ENCODE data around the gene HSBP1. TPM values are rescaled to one million over a fixed set of nuclear protein-coding genes. Genes with fewer than 3 reads are reported as not detected.

Gene HSBP1
- total RNA-seq (2014; rRNA removed; shearing (Covaris generic); ENCODE audit: low replicate concordance), result 32.8 and 110 TPM in 2 replicates

GRCh38 chr16:83807710-83808572 lies at the start of gene HSBP1:
Gene HSBP1, plus strand, starts transcription at chr16:83807978. Its CDS starts 99 bp downstream, at chr16:83808077.
- Histone ChIP-seq H3K9me3 (no peaks in the 10 kb centered on the region), H3K36me3 (peaks cover 17% of the 10 kb centered on the region), H3K4me3 (peak within 1 kb of the TSS; percentile 72), H3K27me3 (no peaks in the 10 kb centered on the region)
- peak; percentile 90 for DNase-seq

- no peaks in the 10 kb centered on the region for H3K27me3 ChIP-seq
- no peaks in the 10 kb centered on the region for H3K9me3 ChIP-seq
- no peaks in the 10 kb centered on the region for H3K36me3 ChIP-seq
- no peak for DNase-seq
- no peak overlapping the region for H3K4me3 ChIP-seq
Observed at GRCh38 chr16:83762141-83762991, 45.4 kb upstream of the HSBP1 start.

GRCh38 chr16:83762992-83763358 lies 44.8 kb upstream of the HSBP1 start:
- H3K4me3 ChIP-seq, result no peak overlapping the region
- H3K27me3 ChIP-seq, result no peaks in the 10 kb centered on the region
- DNase-seq, result no peak
- H3K9me3 ChIP-seq, result no peaks in the 10 kb centered on the region
- no peaks in the 10 kb centered on the region for H3K36me3 ChIP-seq

GRCh38 chr16:83768986-83769385 lies 38.8 kb upstream of the HSBP1 start:
- H3K36me3 ChIP-seq, result no peaks in the 10 kb centered on the region
- DNase-seq, result no peak
- no peaks in the 10 kb centered on the region for H3K27me3 ChIP-seq
- no peak overlapping the region for H3K4me3 ChIP-seq
- no peaks in the 10 kb centered on the region for H3K9me3 ChIP-seq

- no peak overlapping the region for H3K4me3 ChIP-seq
- no peak for DNase-seq
- no peaks in the 10 kb centered on the region for H3K27me3 ChIP-seq
- H3K9me3 ChIP-seq, result no peaks in the 10 kb centered on the region
- no peaks in the 10 kb centered on the region for H3K36me3 ChIP-seq
Observed at GRCh38 chr16:83769397-83770008, 38.3 kb upstream of the HSBP1 start.

GRCh38 chr16:83771306-83771942 lies 36.4 kb upstream of the HSBP1 start:
- DNase-seq, result no peak
- Histone ChIP-seq H3K27me3 (no peaks in the 10 kb centered on the region), H3K36me3 (no peaks in the 10 kb centered on the region), H3K9me3 (no peaks in the 10 kb centered on the region), H3K4me3 (no peak overlapping the region)

- H3K4me3 ChIP-seq, result no peak overlapping the region
- no peaks in the 10 kb centered on the region for H3K27me3 ChIP-seq
- H3K36me3 ChIP-seq, result no peaks in the 10 kb centered on the region
- no peaks in the 10 kb centered on the region for H3K9me3 ChIP-seq
- DNase-seq, result no peak
Observed at GRCh38 chr16:83772806-83773205, 35.0 kb upstream of the HSBP1 start.

GRCh38 chr16:83774066-83774465 lies 33.7 kb upstream of the HSBP1 start:
- H3K4me3 ChIP-seq, result no peak overlapping the region
- H3K36me3 ChIP-seq, result no peaks in the 10 kb centered on the region
- no peaks in the 10 kb centered on the region for H3K27me3 ChIP-seq
- H3K9me3 ChIP-seq, result no peaks in the 10 kb centered on the region
- no peak for DNase-seq

GRCh38 chr16:83776944-83777343 lies 30.8 kb upstream of the HSBP1 start:
- Histone ChIP-seq H3K27me3 (no peaks in the 10 kb centered on the region), H3K36me3 (no peaks in the 10 kb centered on the region), H3K4me3 (no peak overlapping the region), H3K9me3 (no peaks in the 10 kb centered on the region)
- DNase-seq, result no peak

- Histone ChIP-seq H3K27me3 (no peaks in the 10 kb centered on the region), H3K4me3 (no peak overlapping the region), H3K9me3 (no peaks in the 10 kb centered on the region), H3K36me3 (no peaks in the 10 kb centered on the region)
- no peak for DNase-seq
Observed at GRCh38 chr16:83779886-83780285, 27.9 kb upstream of the HSBP1 start.

- no peak for DNase-seq
Observed at GRCh38 chr16:83785455-83785854, 22.3 kb upstream of the HSBP1 start.

GRCh38 chr16:83789642-83790401 lies 18.0 kb upstream of the HSBP1 start:
- Histone ChIP-seq H3K4me3 (no peak overlapping the region), H3K9me3 (no peaks in the 10 kb centered on the region), H3K27me3 (no peaks in the 10 kb centered on the region), H3K36me3 (no peaks in the 10 kb centered on the region)
- DNase-seq, result no peak

More at GRCh38 chr16:83785455-83785854, 22.3 kb upstream of the HSBP1 start:
- Histone ChIP-seq H3K4me3 (no peak overlapping the region), H3K36me3 (no peaks in the 10 kb centered on the region), H3K27me3 (no peaks in the 10 kb centered on the region), H3K9me3 (no peaks in the 10 kb centered on the region)

- no peaks in the 10 kb centered on the region for H3K36me3 ChIP-seq
- H3K4me3 ChIP-seq, result no peak overlapping the region
- no peak for DNase-seq
- H3K9me3 ChIP-seq, result no peaks in the 10 kb centered on the region
- H3K27me3 ChIP-seq, result no peaks in the 10 kb centered on the region
Observed at GRCh38 chr16:83791916-83792315, 15.9 kb upstream of the HSBP1 start.

- no peaks in the 10 kb centered on the region for H3K36me3 ChIP-seq
- no peak overlapping the region for H3K4me3 ChIP-seq
- no peaks in the 10 kb centered on the region for H3K27me3 ChIP-seq
- DNase-seq, result no peak
- H3K9me3 ChIP-seq, result no peaks in the 10 kb centered on the region
Observed at GRCh38 chr16:83792391-83792790, 15.4 kb upstream of the HSBP1 start.

- Histone ChIP-seq H3K4me3 (no peak overlapping the region), H3K27me3 (no peaks in the 10 kb centered on the region), H3K36me3 (no peaks in the 10 kb centered on the region), H3K9me3 (no peaks in the 10 kb centered on the region)
- no peak for DNase-seq
Observed at GRCh38 chr16:83793179-83793578, 14.6 kb upstream of the HSBP1 start.

Data from MG63 (cell line).